ENCODE results near the gene PSD2.

PSD2 gene

DNA sequence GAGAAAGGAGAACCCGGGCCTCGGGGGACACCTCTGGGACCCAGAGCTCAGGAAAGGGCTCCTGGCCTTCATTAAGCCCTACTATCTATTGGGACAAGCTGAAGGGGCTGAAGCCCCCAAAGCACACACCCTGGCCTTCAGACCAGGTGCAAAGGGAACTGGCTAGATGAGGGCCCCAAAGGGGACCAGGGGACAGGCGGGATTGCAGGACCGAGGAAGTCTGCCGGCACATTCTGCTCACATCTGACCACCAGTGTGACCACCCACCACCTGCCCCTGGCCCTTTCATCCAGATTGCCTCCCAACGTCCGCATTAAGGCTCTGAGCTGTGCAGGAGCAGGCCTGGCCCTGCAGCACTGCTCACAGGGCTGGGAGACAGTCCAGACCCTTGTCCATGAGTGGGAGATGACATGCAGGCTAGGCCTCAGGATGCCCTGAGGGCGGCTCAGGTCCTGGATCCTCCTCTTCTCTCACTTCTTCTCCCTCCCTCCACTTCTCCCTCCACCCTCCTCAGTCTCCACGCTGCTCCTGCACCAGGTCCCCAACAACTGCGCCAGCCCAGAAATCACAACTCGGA lies 19.2 kb downstream of the PSD2 start:
- no peak overlapping the region for H3K4me3 ChIP-seq (ENCODE audit: low read depth, low read length)
- TF ChIP-seq, protein P1, sequence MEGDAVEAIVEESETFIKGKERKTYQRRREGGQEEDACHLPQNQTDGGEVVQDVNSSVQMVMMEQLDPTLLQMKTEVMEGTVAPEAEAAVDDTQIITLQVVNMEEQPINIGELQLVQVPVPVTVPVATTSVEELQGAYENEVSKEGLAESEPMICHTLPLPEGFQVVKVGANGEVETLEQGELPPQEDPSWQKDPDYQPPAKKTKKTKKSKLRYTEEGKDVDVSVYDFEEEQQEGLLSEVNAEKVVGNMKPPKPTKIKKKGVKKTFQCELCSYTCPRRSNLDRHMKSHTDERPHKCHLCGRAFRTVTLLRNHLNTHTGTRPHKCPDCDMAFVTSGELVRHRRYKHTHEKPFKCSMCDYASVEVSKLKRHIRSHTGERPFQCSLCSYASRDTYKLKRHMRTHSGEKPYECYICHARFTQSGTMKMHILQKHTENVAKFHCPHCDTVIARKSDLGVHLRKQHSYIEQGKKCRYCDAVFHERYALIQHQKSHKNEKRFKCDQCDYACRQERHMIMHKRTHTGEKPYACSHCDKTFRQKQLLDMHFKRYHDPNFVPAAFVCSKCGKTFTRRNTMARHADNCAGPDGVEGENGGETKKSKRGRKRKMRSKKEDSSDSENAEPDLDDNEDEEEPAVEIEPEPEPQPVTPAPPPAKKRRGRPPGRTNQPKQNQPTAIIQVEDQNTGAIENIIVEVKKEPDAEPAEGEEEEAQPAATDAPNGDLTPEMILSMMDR (IDR thresholded peaks at IDR 0.05; ENCODE audit: low read depth, low read length, missing control alignments), result no peak
- in situ Hi-C loops (cut with HindIII; ENCODE audit: low sequenced_read_pairs), result no loop called here
- no peak for DNase-seq (ENCODE audit: low read depth)

- in situ Hi-C loops (cut with HindIII; ENCODE audit: low sequenced_read_pairs), result no loop called here
These were observed 21.0 kb downstream of the PSD2 start for GRCh38 chr5:139816566-139816965.

GRCh38 chr5:139817362-139817761 lies 21.8 kb downstream of the PSD2 start:
- DNase-seq (ENCODE audit: low read depth), result no peak
- in situ Hi-C loops (cut with HindIII; ENCODE audit: low sequenced_read_pairs), result no loop called here
- no peak overlapping the region for H3K4me3 ChIP-seq (ENCODE audit: low read depth, low read length)
- TF ChIP-seq, protein P1 (IDR thresholded peaks at IDR 0.05; ENCODE audit: low read depth, low read length, missing control alignments), result no peak

More at GRCh38 chr5:139816566-139816965, 21.0 kb downstream of the PSD2 start:
- no peak for DNase-seq (ENCODE audit: low read depth)
- H3K4me3 ChIP-seq (ENCODE audit: low read depth, low read length), result no peak overlapping the region
- TF ChIP-seq, protein P1 (IDR thresholded peaks at IDR 0.05; ENCODE audit: low read depth, low read length, missing control alignments), result no peak

DNA sequence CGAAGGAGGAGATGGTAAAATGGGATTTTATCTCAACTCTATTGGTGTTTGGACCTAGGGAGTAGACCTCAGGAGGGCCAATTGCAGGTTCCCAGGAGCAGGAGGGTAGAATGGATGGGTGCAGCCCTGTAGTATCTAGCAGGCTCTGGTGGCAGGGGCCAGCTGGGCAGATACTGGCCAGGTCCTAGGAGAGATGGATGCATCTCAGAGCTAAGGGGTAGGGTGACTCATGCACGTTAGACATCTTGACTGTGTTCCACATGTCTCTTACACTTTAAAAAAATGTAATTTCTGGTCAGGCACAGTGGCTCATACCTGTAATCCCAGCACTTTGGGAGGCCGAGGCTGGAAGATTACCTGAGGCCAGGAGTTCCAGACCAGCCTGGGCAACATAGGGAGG lies 22.4 kb downstream of the PSD2 start:
- no peak overlapping the region for H3K4me3 ChIP-seq (ENCODE audit: low read depth, low read length)
- DNase-seq (ENCODE audit: low read depth), result no peak
- in situ Hi-C loops (cut with HindIII; ENCODE audit: low sequenced_read_pairs), result no loop called here
- TF ChIP-seq, protein P1 (IDR thresholded peaks at IDR 0.05; ENCODE audit: low read depth, low read length, missing control alignments), result no peak

DNA sequence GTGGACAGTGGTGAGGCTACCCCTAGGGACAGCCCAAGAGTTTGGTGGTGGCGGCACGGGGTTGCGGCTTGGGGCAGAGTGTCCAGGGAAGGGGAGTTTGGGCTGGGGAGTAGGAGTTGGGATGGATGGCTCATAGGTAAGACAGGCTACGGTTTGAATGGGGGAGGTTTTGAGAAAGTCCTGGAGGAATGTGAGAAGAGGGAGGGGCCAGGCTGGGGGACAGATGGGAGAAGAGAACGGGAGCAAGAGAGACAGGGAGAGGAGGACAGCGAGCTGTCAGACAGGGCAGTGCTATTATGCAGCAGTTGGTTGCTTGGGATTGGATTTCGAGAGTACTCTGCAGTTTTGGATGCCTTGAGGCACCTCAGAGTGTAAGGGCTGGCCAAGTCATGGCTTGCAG lies 24.5 kb downstream of the PSD2 start:
- no peak overlapping the region for H3K4me3 ChIP-seq (ENCODE audit: low read depth, low read length)
- DNase-seq (ENCODE audit: low read depth), result no peak
- in situ Hi-C loops (cut with HindIII; ENCODE audit: low sequenced_read_pairs), result no loop called here
- TF ChIP-seq, protein P1 (IDR thresholded peaks at IDR 0.05; ENCODE audit: low read depth, low read length, missing control alignments), result no peak

GRCh38 chr5:139820606-139821005 lies 25.0 kb downstream of the PSD2 start:
- no peak overlapping the region for H3K4me3 ChIP-seq (ENCODE audit: low read depth, low read length)
- in situ Hi-C loops (cut with HindIII; ENCODE audit: low sequenced_read_pairs), result no loop called here
- TF ChIP-seq, protein P1 (IDR thresholded peaks at IDR 0.05; ENCODE audit: low read depth, low read length, missing control alignments), result no peak
- DNase-seq (ENCODE audit: low read depth), result no peak

Data from astrocyte of the cerebellum (primary cell).